Measurements from ENCODE around the gene ASB18. TPM values are rescaled to one million over a fixed set of nuclear protein-coding genes. Genes with fewer than 3 reads are reported as not detected.
A peak's percentile ranks its signal among the peaks of the same experiment; 100 is the strongest.

Gene ASB18
- total and polyA plus RNA-seq, 7 experiments from 2014 or later, result not detected

DNA sequence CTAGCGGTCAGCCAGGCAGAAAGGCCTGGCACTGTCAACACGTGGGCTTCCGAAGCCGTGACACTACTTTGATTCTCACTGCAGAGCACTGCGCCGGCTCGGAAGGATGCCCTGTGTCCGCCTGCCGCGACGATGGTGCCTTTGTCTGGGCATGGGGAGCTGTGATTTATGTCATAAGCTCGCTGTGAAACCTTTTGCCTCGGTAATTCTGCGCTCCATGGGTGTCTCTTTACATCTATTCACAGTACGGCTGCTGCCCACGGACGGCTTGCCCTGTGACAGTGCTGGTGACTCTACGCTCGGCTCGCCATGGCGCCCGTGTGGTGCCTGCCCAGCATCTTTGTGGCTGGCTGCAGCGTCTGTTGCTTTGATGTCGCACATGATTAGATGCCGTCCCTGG lies 52.9 kb downstream of the ASB18 start:
- Histone ChIP-seq H3K27me3 (ENCODE audit: control insufficient read depth in 2 of 2, insufficient read depth in 2 of 2, low read length in 2 of 2) (no peaks in the 10 kb centered on the region), H3K4me1 (ENCODE audit: control insufficient read depth in 2 of 2, insufficient read depth in 2 of 2, low read length in 2 of 2) (no peaks in the 10 kb centered on the region), H3K9me3 (ENCODE audit: control insufficient read depth in 2 of 3, low read length in 3 of 3) (no peaks in the 10 kb centered on the region), H3K36me3 (ENCODE audit: control insufficient read depth in 2 of 3, insufficient read depth in 3 of 3, low read length in 3 of 3) (no peaks in the 10 kb centered on the region), H3K4me3 (ENCODE audit: low read length) (no peak overlapping the region), H3K27ac (ENCODE audit: low read depth, low read length) (no peak overlapping the region)
- Mint-ChIP-seq H3K9me3 (peaks cover 0 to 13% (median 2%) of the 10 kb centered on the region in 11 donors), H3K27ac (no peak overlapping the region), H3K4me1 (peaks cover 0 to 4% (median 0%) of the 10 kb centered on the region in 7 donors), H3K4me3 (no peak overlapping the region), H3K36me3 (peaks cover 0 to 7% (median 0%) of the 10 kb centered on the region in 5 donors), H3K27me3 (peaks cover 0 to 60% (median 31%) of the 10 kb centered on the region in 5 donors)
- ChIA-PET CTCF (no interaction called here), POLR2A (no interaction called here)
- DNase-seq (no peak), ATAC-seq (no peak)
- intact Hi-C loops (cut with micrococcal nuclease), result no loop called here

DNA sequence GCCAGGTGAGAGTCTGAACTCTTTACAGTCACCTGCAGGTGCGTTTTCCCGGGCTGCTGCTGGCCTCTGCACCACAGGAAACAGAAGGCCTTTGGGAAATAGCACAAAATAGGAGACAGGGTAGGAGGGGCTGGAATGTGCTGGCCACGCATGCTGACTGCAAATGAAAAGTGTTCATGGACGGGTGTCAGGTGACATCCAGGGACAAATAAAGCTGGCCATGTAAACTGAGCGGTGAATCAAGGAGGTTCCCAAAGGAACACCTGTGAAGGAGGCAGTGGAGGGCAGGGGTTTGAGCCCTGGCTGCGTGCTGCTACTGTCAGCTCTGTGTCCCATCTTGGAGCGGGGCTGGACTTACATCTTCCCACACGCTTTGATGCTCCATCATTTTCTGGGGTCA lies 53.7 kb downstream of the ASB18 start:
- Histone ChIP-seq H3K4me1 (ENCODE audit: control insufficient read depth in 2 of 2, insufficient read depth in 2 of 2, low read length in 2 of 2) (no peaks in the 10 kb centered on the region), H3K27me3 (ENCODE audit: control insufficient read depth in 2 of 2, insufficient read depth in 2 of 2, low read length in 2 of 2) (no peaks in the 10 kb centered on the region), H3K9me3 (ENCODE audit: control insufficient read depth in 2 of 3, low read length in 3 of 3) (no peaks in the 10 kb centered on the region), H3K36me3 (ENCODE audit: control insufficient read depth in 2 of 3, insufficient read depth in 3 of 3, low read length in 3 of 3) (no peaks in the 10 kb centered on the region), H3K27ac (ENCODE audit: low read depth, low read length) (no peak overlapping the region), H3K4me3 (ENCODE audit: low read length) (no peak overlapping the region)
- H3K4me1 Mint-ChIP-seq, result no peaks in the 10 kb centered on the region
- H3K27me3 Mint-ChIP-seq, result peaks cover 0 to 58% (median 24%) of the 10 kb centered on the region in 5 donors
- CTCF ChIA-PET, result no interaction called here
- POLR2A ChIA-PET, result no interaction called here
- ATAC-seq (no peak), DNase-seq (no peak)
- no peak overlapping the region for H3K27ac Mint-ChIP-seq
- peaks cover 0 to 18% (median 7%) of the 10 kb centered on the region in 11 donors for H3K9me3 Mint-ChIP-seq
- no peak overlapping the region for H3K4me3 Mint-ChIP-seq
- intact Hi-C loops (cut with micrococcal nuclease), result no loop called here
- peaks cover 0 to 7% (median 0%) of the 10 kb centered on the region in 5 donors for H3K36me3 Mint-ChIP-seq

DNA sequence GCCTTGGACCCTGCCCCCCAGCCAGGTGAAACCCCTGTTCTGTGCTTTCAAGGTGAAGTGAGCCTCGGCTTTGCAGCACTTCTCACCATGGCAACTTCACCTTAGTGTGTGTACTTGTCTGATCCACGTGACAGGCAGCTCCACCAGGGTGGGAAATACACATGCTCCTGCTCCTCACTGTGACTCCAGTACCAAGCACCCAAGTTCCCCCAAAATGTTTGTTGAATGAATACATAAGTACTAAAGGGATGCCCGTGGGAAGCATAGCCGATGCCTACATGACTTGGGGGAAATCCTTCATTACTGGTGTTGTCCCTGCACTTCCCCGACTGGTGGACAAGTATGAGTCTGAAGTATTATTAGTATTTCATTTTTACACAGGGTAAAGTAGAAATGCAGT lies 54.2 kb downstream of the ASB18 start:
- H3K36me3 Mint-ChIP-seq, result peaks cover 0 to 7% (median 0%) of the 10 kb centered on the region in 5 donors
- Histone ChIP-seq H3K27ac (ENCODE audit: low read depth, low read length) (no peak overlapping the region), H3K4me3 (ENCODE audit: low read length) (no peak overlapping the region), H3K36me3 (ENCODE audit: control insufficient read depth in 2 of 3, insufficient read depth in 3 of 3, low read length in 3 of 3) (no peaks in the 10 kb centered on the region), H3K27me3 (ENCODE audit: control insufficient read depth in 2 of 2, insufficient read depth in 2 of 2, low read length in 2 of 2) (no peaks in the 10 kb centered on the region), H3K4me1 (ENCODE audit: control insufficient read depth in 2 of 2, insufficient read depth in 2 of 2, low read length in 2 of 2) (no peaks in the 10 kb centered on the region), H3K9me3 (ENCODE audit: control insufficient read depth in 2 of 3, low read length in 3 of 3) (peaks cover 0 to 2% (median 0%) of the 10 kb centered on the region in 3 experiments)
- CTCF ChIA-PET, result no interaction called here
- ATAC-seq, result no peak
- H3K4me1 Mint-ChIP-seq, result no peaks in the 10 kb centered on the region
- H3K27ac Mint-ChIP-seq, result no peak overlapping the region
- H3K27me3 Mint-ChIP-seq, result peaks cover 0 to 52% (median 22%) of the 10 kb centered on the region in 5 donors
- POLR2A ChIA-PET, result no interaction called here
- peaks cover 0 to 18% (median 7%) of the 10 kb centered on the region in 11 donors for H3K9me3 Mint-ChIP-seq
- intact Hi-C loops (cut with micrococcal nuclease), result no loop called here
- no peak for DNase-seq
- H3K4me3 Mint-ChIP-seq, result no peak overlapping the region

DNA sequence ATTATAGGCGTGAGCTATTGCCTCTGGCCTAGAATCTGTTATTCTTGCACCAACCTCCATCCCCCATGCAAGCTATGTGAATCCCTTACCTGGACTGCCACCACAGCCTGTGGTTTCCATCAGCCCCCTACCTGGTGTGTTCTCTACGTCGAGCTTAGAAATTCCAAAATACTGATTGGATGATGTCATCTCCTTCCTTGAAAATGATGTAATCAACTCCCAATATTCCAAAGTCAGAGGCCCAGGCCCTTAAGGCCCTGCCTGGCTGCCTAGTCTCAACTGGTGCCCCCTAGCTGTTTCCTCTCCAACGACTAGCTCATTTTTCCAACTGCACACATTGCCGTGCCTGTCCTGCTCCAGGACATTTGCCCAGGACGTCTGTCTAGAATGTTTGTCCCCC lies 54.7 kb downstream of the ASB18 start:
- POLR2A ChIA-PET, result no interaction called here
- CTCF ChIA-PET, result no interaction called here

DNA sequence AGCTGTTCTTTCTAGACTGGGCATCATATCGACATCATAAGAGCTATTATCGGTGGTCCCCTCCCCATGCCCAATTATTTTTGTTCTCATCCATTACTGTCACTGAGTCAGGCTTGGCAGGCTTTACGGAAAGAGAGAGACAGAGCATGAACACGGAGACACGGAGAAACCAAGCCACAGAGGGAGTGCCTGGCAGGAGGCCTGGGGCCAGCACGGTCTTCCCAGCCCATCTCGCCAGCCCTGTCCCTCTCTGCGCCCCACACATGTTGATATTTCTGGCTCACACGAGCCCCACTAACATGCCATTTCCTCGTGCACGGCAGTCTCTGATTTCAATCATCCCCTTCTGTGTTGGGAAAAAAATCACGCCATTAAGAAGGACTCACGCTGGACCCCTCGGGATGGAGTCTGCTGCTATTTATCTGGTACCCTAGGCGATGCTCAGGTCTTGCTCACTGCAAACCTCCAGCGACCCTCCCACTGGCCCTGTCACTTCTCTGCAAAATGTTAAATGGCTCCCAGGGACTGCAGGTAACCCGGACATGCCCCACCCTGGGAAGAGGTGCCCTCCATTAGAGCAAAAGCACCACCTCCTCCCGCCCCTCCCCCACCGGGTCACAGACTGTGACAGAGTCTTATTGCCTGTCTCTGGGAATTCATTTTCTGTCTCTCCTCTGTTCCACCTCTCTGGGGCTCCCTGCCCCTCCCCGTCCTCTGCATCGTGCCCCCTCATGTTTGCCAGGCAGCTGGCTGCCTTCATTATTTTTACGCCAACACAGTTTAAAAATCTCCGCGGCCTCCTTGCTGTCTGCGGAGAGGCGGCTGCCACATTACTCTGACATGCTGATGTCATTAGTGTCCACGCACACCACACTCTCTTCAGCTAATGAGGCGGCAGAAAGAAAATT lies 55.9 kb downstream of the ASB18 start:
- Histone ChIP-seq H3K27me3 (ENCODE audit: control insufficient read depth in 2 of 2, insufficient read depth in 2 of 2, low read length in 2 of 2) (no peaks in the 10 kb centered on the region), H3K36me3 (ENCODE audit: control insufficient read depth in 2 of 3, insufficient read depth in 3 of 3, low read length in 3 of 3) (no peaks in the 10 kb centered on the region), H3K4me1 (ENCODE audit: control insufficient read depth in 2 of 2, insufficient read depth in 2 of 2, low read length in 2 of 2) (no peaks in the 10 kb centered on the region), H3K4me3 (ENCODE audit: low read length) (no peak overlapping the region), H3K27ac (ENCODE audit: low read depth, low read length) (no peak overlapping the region), H3K9me3 (ENCODE audit: control insufficient read depth in 2 of 3, low read length in 3 of 3) (peaks cover 0 to 5% (median 0%) of the 10 kb centered on the region in 3 experiments)
- DNase-seq (no peak), ATAC-seq (no peak)
- Mint-ChIP-seq H3K4me3 (no peak overlapping the region), H3K4me1 (no peaks in the 10 kb centered on the region), H3K9me3 (peaks cover 0 to 13% (median 7%) of the 10 kb centered on the region in 11 donors), H3K27ac (peak overlapping the region in 1 of 9 donors; percentile 74), H3K27me3 (peaks cover 0 to 40% (median 17%) of the 10 kb centered on the region in 5 donors), H3K36me3 (peaks cover 0 to 7% (median 0%) of the 10 kb centered on the region in 5 donors)
- intact Hi-C loops (cut with micrococcal nuclease), result no loop called here
- ChIA-PET POLR2A (no interaction called here), CTCF (no interaction called here)

More for the DNA sequence above, 54.7 kb downstream of the ASB18 start:
- ATAC-seq, result no peak
- DNase-seq, result no peak
- Mint-ChIP-seq H3K9me3 (peaks cover 0 to 18% (median 7%) of the 10 kb centered on the region in 11 donors), H3K27ac (no peak overlapping the region), H3K36me3 (peaks cover 0 to 7% (median 0%) of the 10 kb centered on the region in 5 donors), H3K27me3 (peaks cover 0 to 49% (median 22%) of the 10 kb centered on the region in 5 donors), H3K4me1 (no peaks in the 10 kb centered on the region), H3K4me3 (no peak overlapping the region)
- H3K27ac ChIP-seq (ENCODE audit: low read depth, low read length), result no peak overlapping the region
- H3K4me3 ChIP-seq (ENCODE audit: low read length), result no peak overlapping the region
- no peaks in the 10 kb centered on the region for H3K4me1 ChIP-seq (ENCODE audit: control insufficient read depth in 2 of 2, insufficient read depth in 2 of 2, low read length in 2 of 2)
- no peaks in the 10 kb centered on the region for H3K36me3 ChIP-seq (ENCODE audit: control insufficient read depth in 2 of 3, insufficient read depth in 3 of 3, low read length in 3 of 3)
- H3K9me3 ChIP-seq (ENCODE audit: control insufficient read depth in 2 of 3, low read length in 3 of 3), result peaks cover 0 to 5% (median 0%) of the 10 kb centered on the region in 3 experiments
- intact Hi-C loops (cut with micrococcal nuclease), result no loop called here
- H3K27me3 ChIP-seq (ENCODE audit: control insufficient read depth in 2 of 2, insufficient read depth in 2 of 2, low read length in 2 of 2), result no peaks in the 10 kb centered on the region

DNA sequence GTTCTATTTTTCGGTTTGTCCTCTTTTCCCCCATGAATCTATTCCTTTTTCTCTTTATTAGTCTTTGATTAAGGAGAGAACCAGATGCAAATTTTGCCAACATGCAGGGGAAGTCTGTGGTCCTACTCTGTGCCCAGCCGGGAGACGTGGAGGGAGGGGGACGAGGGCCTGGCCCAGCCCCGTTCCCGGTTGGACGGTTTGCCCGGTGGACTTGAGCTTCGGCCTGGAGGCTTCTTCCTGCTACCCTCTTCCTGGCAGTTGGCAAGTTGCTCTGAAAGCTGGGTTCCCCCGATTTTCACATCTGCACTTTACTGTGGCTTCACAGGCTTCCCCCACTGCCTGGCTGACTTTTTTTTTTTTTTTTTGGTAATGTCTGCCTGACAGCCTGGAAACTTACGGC lies 56.7 kb downstream of the ASB18 start:
- ATAC-seq (no peak), DNase-seq (no peak)
- H3K9me3 ChIP-seq (ENCODE audit: control insufficient read depth in 2 of 3, low read length in 3 of 3), result peaks cover 0 to 5% (median 0%) of the 10 kb centered on the region in 3 experiments
- H3K4me1 Mint-ChIP-seq, result no peaks in the 10 kb centered on the region
- no peaks in the 10 kb centered on the region for H3K27me3 ChIP-seq (ENCODE audit: control insufficient read depth in 2 of 2, insufficient read depth in 2 of 2, low read length in 2 of 2)
- no peak overlapping the region for H3K4me3 ChIP-seq (ENCODE audit: low read length)
- H3K36me3 Mint-ChIP-seq, result peaks cover 0 to 7% (median 0%) of the 10 kb centered on the region in 5 donors
- H3K27ac ChIP-seq (ENCODE audit: low read depth, low read length), result no peak overlapping the region
- no peak overlapping the region for H3K27ac Mint-ChIP-seq
- intact Hi-C loops (cut with micrococcal nuclease), result no loop called here
- POLR2A ChIA-PET, result no interaction called here
- peaks cover 0 to 13% (median 7%) of the 10 kb centered on the region in 11 donors for H3K9me3 Mint-ChIP-seq
- H3K4me1 ChIP-seq (ENCODE audit: control insufficient read depth in 2 of 2, insufficient read depth in 2 of 2, low read length in 2 of 2), result no peaks in the 10 kb centered on the region
- no peaks in the 10 kb centered on the region for H3K36me3 ChIP-seq (ENCODE audit: control insufficient read depth in 2 of 3, insufficient read depth in 3 of 3, low read length in 3 of 3)
- H3K4me3 Mint-ChIP-seq, result no peak overlapping the region
- H3K27me3 Mint-ChIP-seq, result peaks cover 0 to 37% (median 13%) of the 10 kb centered on the region in 5 donors
- CTCF ChIA-PET, result no interaction called here

Measured in naive thymus-derived CD4-positive, alpha-beta T cell (primary cell).